Activated CD4-positive, CD25-positive, alpha-beta regulatory T cell treated with anti-CD3 and anti-CD28 coated beads, Interleukin-2, amount 50 U/mL, for 16 hours (primary cell): ENCODE results near the gene SCFD1.
A peak's percentile ranks its signal among the peaks of the same experiment; 100 is the strongest.
"Not testable (repeated sequence)": the region's sequence is repeated elsewhere in the genome, so short reads cannot be mapped to it uniquely, and the experiment has no call there.

Experiments
- DNase-seq: peaks from one replicate; pipeline ENCODE4 v3.0.0-alpha.2; 2020; ENCODE audit warnings: low read depth, low spot score

Gene SCFD1

GRCh38 chr14:30621940-30622830 lies at the start of gene SCFD1:
SCFD1 (plus strand) TSS chr14:30622319; CDS start chr14:30622339, 20 bp downstream.
- DNase-seq, result peak; percentile 86

- DNase-seq, result no peak
These were observed 49.3 kb upstream of the SCFD1 start for GRCh38 chr14:30572771-30573170.

- no peak for DNase-seq
These were observed 48.8 kb upstream of the SCFD1 start for GRCh38 chr14:30573226-30573814.

GRCh38 chr14:30573966-30574365 lies 48.2 kb upstream of the SCFD1 start:
- DNase-seq, result no peak

- DNase-seq, result not testable (repeated sequence)
These were observed 47.3 kb upstream of the SCFD1 start for GRCh38 chr14:30574777-30575176.

GRCh38 chr14:30576333-30576732 lies 45.8 kb upstream of the SCFD1 start:
- not testable (repeated sequence) for DNase-seq

- no peak for DNase-seq
These were observed 41.4 kb upstream of the SCFD1 start for GRCh38 chr14:30580616-30581282.

GRCh38 chr14:30581283-30581625 lies 40.9 kb upstream of the SCFD1 start:
- DNase-seq, result no peak

GRCh38 chr14:30582376-30582775 lies 39.7 kb upstream of the SCFD1 start:
- no peak for DNase-seq

- no peak for DNase-seq
These were observed 38.0 kb upstream of the SCFD1 start for GRCh38 chr14:30584058-30584630.

- DNase-seq, result no peak
These were observed 36.9 kb upstream of the SCFD1 start for GRCh38 chr14:30585204-30585603.

GRCh38 chr14:30587141-30587540 lies 35.0 kb upstream of the SCFD1 start:
- DNase-seq, result no peak

GRCh38 chr14:30588873-30589272 lies 33.2 kb upstream of the SCFD1 start:
- no peak for DNase-seq

- no peak for DNase-seq
These were observed 25.2 kb upstream of the SCFD1 start for GRCh38 chr14:30596935-30597334.

- DNase-seq, result no peak
These were observed 24.6 kb upstream of the SCFD1 start for GRCh38 chr14:30597504-30597903.

GRCh38 chr14:30600922-30601918 lies 20.9 kb upstream of the SCFD1 start:
- DNase-seq, result no peak

- no peak for DNase-seq
These were observed 18.7 kb upstream of the SCFD1 start for GRCh38 chr14:30603402-30603801.

- DNase-seq, result not testable (repeated sequence)
These were observed 17.4 kb upstream of the SCFD1 start for GRCh38 chr14:30604696-30605095.

- no peak for DNase-seq
These were observed 14.9 kb upstream of the SCFD1 start for GRCh38 chr14:30607156-30607780.

GRCh38 chr14:30608533-30609006 lies 13.5 kb upstream of the SCFD1 start:
- no peak for DNase-seq
